Mesenteric fat pad (tissue), 1 donor: ENCODE measurements around the gene ELAVL1. TPM values are rescaled to one million over a fixed set of nuclear protein-coding genes. Genes with fewer than 3 reads are reported as not detected.

Experiments used
- DNase-seq: peaks from one replicate; pipeline ENCODE4 v3.0.0-alpha.2; 2020; ENCODE audit warnings: low spot score
- total RNA-seq: library from RNA; stranded (reverse); fragmentation: NEBNext Ultra II Directional; extraction: Animal tissue kit (Norgen Biotek cat#: 25700); gene quantifications from one replicate; pipeline ENCODE4 v1.2.1, GENCODE V29; 2021
- donor health status: DM: yes; HTN: yes; CAD: no.

ELAVL1 gene
- total RNA-seq, 1 donor from 2014 or later: 60.2 TPM

DNA sequence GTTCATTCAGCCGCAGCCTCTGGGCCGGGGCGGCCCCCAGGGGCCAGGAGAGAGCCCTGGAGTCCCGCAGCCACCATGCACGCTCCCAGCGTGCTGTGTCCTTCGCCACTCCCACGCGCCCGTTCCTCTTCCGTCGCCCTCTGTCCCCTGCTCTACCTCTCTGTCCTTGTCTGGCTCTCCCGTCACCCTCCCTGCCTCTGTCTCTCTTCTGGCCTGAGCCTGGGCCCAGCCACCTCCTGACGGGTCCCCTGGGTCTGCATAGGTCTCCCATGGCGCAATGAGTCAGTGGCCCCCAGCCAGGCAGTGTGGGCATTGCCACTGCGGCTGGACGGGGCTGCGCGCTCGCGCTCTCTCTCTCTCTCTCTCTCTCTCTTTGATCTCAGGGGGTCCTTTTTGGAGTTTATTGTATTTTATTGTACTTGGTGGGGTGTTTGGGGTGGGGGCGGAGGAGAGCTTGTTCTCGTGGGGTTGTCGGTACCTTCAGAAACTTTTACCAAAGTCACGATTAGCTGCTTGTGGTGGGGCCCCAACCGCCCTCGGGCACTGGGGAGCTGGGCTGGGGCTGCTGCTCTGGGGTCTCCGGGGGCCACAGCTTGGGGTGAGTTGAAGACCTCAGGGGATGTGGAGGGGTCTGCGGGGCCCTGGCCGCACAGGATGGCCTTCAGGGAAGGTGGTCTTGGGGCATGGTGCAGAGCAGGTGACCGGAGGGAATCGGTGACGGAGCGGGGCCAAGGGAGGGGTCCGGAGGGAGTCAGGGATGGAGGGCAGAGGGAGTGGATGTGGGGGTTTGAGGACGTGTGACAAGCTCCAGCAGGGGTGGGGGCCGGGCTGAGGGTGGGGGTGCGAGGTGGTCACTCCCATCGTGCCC, 92.5 kb downstream of the ELAVL1 start:
- no peak for DNase-seq

DNA sequence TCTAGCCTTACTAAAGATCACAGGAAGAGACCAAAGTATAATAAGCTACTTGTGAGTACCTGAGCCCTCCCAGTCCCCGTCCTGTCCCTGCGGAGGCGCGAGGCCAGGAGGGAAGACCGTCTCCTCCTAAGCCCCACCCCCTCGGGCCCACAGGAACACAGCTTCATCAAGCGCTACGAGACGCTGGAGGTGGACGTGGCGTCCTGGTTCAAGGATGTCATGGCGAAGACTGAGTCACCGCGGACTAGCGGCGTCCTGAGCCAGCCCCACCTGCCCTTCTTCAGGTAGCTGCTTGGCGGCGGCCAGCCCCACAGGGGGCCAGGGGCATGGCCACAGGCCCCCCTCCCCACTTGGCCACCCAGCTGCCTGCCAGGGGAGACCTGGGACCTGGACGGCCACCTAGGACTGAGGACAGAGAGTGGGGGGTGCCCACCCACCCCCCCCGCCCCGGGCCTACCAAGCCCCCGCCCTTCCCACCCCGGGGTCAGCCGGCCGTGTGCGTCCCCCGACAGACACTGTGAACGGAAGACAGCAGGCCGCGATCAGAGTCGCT, 93.2 kb downstream of the ELAVL1 start:
- DNase-seq: no peak

DNA sequence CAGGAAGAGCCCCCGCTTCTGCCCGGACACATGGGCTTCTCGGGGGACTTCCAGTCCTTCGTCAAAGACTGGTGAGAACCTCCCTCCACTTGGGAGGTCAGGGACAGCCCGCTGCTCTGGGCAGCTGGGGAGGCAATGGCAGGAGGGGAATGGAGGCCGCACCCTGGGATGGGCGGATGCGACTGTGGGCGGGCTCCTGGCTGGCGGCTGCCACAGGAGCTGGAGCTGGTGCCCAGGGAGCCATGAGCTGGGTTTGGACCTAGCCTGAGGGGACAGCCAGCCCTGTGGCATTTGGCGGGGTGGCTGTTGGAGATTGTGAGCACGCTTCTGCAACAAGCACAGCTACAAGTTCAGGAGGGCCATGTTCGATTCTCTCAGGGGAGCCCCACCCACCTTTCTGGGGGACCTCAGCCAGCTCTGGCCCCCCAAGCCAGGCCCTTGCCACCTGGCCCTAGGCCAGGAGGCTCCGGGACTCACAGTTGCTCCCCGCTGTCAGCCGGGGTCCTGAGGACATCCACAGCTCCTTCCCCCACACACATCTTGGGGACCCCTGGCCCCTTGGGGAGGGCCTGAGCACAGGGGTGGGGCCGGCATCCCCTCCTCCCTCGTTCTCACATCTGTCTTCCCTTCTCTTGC, 93.8 kb downstream of the ELAVL1 start:
- no peak for DNase-seq

DNA sequence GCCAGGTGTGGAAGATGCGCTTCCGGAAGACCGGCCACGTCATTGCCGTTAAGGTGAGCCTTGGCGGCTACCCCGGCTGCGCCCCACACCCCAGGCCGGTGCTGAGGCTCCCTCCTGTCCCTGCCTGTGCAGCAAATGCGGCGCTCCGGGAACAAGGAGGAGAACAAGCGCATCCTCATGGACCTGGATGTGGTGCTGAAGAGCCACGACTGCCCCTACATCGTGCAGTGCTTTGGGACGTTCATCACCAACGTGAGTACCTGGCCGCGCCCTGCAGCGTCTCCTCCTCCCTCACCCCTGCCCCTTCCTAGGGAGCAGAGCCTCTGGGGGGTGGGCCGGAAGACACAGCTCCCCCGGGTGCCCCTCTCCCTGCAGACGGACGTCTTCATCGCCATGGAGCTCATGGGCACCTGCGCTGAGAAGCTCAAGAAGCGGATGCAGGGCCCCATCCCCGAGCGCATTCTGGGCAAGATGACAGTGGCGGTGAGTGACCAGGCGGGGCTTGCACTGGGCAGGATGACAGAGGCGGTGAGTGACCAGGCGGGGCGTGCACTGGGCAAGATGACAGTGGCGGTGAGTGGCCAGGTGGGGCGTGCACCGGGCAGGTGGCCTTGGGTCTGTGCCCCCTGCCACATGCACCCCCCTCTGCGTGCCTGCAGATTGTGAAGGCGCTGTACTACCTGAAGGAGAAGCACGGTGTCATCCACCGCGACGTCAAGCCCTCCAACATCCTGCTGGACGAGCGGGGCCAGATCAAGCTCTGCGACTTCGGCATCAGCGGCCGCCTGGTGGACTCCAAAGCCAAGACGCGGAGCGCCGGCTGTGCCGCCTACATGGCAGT, 94.9 kb downstream of the ELAVL1 start:
- no peak for DNase-seq

- DNase-seq: no peak
Observed at GRCh38 chr19:7909471-7910067, 95.9 kb downstream of the ELAVL1 start.

GRCh38 chr19:7908742-7909461, 96.5 kb downstream of the ELAVL1 start:
- no peak for DNase-seq

Other genes with a start within 250 kb of the ELAVL1 start
- gene CLEC4M, start 242.4 kb downstream of the ELAVL1 start, total RNA-seq: not detected
- 15.4 TPM for gene EVI5L, start 175.4 kb downstream of the ELAVL1 start, total RNA-seq
- gene PRR36, start 131.3 kb downstream of the ELAVL1 start, total RNA-seq: not detected
- gene LRRC8E, start 117.1 kb downstream of the ELAVL1 start, total RNA-seq: 1.8 TPM
- 26.7 TPM for gene MAP2K7, start 101.8 kb downstream of the ELAVL1 start, total RNA-seq
- not detected for gene TGFBR3L, start 90.8 kb downstream of the ELAVL1 start, total RNA-seq
- gene SNAPC2, start 85.3 kb downstream of the ELAVL1 start, total RNA-seq: 17.8 TPM
- gene CTXN1, start 79.5 kb downstream of the ELAVL1 start, total RNA-seq: 0.96 TPM
- 48.9 TPM for gene TIMM44, start 62.0 kb downstream of the ELAVL1 start, total RNA-seq
- gene CCL25, start 47.1 kb upstream of the ELAVL1 start, total RNA-seq: not detected
- gene FBN3, start 144.0 kb upstream of the ELAVL1 start, total RNA-seq: not detected
- 41.5 TPM for gene CERS4, start 203.7 kb upstream of the ELAVL1 start, total RNA-seq